ENCODE data around the gene BTBD1.

GRCh38 chr15:82970078-82970686, 96.9 kb downstream of the BTBD1 start:
- TF ChIP-seq CTCF (IDR thresholded peaks at IDR 0.05 in 2 of 3, conservative IDR thresholded peaks at IDR 0.05 in 1 of 3; ENCODE audit: borderline replicate concordance in 1 of 3, insufficient read depth in 1 of 3, low read depth in 2 of 3, low read length in 2 of 3): no peak
- no peak for TF ChIP-seq SRF (IDR thresholded peaks at IDR 0.05; ENCODE audit: low read depth)
- TF ChIP-seq EZH2 (IDR thresholded peaks at IDR 0.05): no peak
- TF ChIP-seq CEBPB (IDR thresholded peaks at IDR 0.05; ENCODE audit: low read depth): no peak

Measured in HCT116 (cell line).